Stimulated activated CD8-positive, alpha-beta memory T cell treated with anti-CD3 and anti-CD28 coated beads, Interleukin-2, amount 100 ng/mL, for 48 hours (primary cell): Measurements from ENCODE around the gene PNMA6E.

ENCODE experiments used
- DNase-seq, 2 donors: peaks; one replicate each; pipeline ENCODE4 v3.0.0-alpha.2; 2020; ENCODE audit warnings: low read depth in 2 of 2

PNMA6E gene

GRCh38 chrX:153435845-153436244 is 34.7 kb upstream of the PNMA6E start:
- DNase-seq = no peak

GRCh38 chrX:153434801-153435200 is 33.7 kb upstream of the PNMA6E start:
- no peak for DNase-seq

GRCh38 chrX:153433781-153434285 is 32.7 kb upstream of the PNMA6E start:
- no peak for DNase-seq

GRCh38 chrX:153433161-153433680 is 32.1 kb upstream of the PNMA6E start:
- DNase-seq = no peak

GRCh38 chrX:153430796-153431195 is 29.6 kb upstream of the PNMA6E start:
- no peak for DNase-seq

- no peak for DNase-seq
Observed at GRCh38 chrX:153426204-153426603, 25.1 kb upstream of the PNMA6E start.

- DNase-seq = no peak
Observed at GRCh38 chrX:153423652-153424051, 22.5 kb upstream of the PNMA6E start.

GRCh38 chrX:153421856-153422255 is 20.7 kb upstream of the PNMA6E start:
- no peak for DNase-seq

- DNase-seq = no peak
Observed at GRCh38 chrX:153420851-153421599, 19.9 kb upstream of the PNMA6E start.

GRCh38 chrX:153417637-153418036 is 16.5 kb upstream of the PNMA6E start:
- no peak for DNase-seq

GRCh38 chrX:153416781-153417450 is 15.8 kb upstream of the PNMA6E start:
- DNase-seq = no peak

- no peak for DNase-seq
Observed at GRCh38 chrX:153414856-153415510, 13.8 kb upstream of the PNMA6E start.

- no peak for DNase-seq
Observed at GRCh38 chrX:153413731-153414130, 12.6 kb upstream of the PNMA6E start.

GRCh38 chrX:153412746-153413720 is 11.9 kb upstream of the PNMA6E start:
- DNase-seq = no peak

GRCh38 chrX:153411988-153412574 is 10.9 kb upstream of the PNMA6E start:
- DNase-seq = no peak

GRCh38 chrX:153411255-153411987 is 10.3 kb upstream of the PNMA6E start, which contains the start of gene ZFP92:
TSS of gene ZFP92 (plus strand) at chrX:153411472. CDS start at chrX:153418323, 6,851 bp downstream.
- DNase-seq = peak; percentile 5 to 20

- no peak for DNase-seq
Observed at GRCh38 chrX:153410888-153411254, 9.7 kb upstream of the PNMA6E start.

- no peak for DNase-seq
Observed at GRCh38 chrX:153410373-153410772, 9.2 kb upstream of the PNMA6E start.

GRCh38 chrX:153409414-153410101 is 8.4 kb upstream of the PNMA6E start:
- no peak for DNase-seq
